GM12892 (cell line): ENCODE measurements around the gene ACSS1.

Experiments
- DNase-seq: peaks from one replicate; pipeline ENCODE4 v3.0.0; 2011; ENCODE audit not compliant: insufficient read length
- FAIRE-seq: peaks from 2 replicates; lab custom pipeline; 2011; peaks lifted over from hg19 to GRCh38; lab: Jason Lieb, UNC
- POLR2A ChIP-seq: IDR thresholded peaks from 2 replicates; pipeline ENCODE4 v1.6.1; 2011; ENCODE audit warnings: low read depth, low read length, control low read depth
- POLR2AphosphoS5 ChIP-seq: IDR thresholded peaks from 2 replicates; pipeline ENCODE4 v1.6.1; 2011; ENCODE audit warnings: low read depth, low read length, control low read depth
- TAF1 ChIP-seq: IDR thresholded peaks from 2 replicates; pipeline ENCODE4 v1.6.1; 2011; ENCODE audit warnings: low read depth, mild to moderate bottlenecking, control low read depth, low read length, borderline replicate concordance

The ACSS1 gene

DNA sequence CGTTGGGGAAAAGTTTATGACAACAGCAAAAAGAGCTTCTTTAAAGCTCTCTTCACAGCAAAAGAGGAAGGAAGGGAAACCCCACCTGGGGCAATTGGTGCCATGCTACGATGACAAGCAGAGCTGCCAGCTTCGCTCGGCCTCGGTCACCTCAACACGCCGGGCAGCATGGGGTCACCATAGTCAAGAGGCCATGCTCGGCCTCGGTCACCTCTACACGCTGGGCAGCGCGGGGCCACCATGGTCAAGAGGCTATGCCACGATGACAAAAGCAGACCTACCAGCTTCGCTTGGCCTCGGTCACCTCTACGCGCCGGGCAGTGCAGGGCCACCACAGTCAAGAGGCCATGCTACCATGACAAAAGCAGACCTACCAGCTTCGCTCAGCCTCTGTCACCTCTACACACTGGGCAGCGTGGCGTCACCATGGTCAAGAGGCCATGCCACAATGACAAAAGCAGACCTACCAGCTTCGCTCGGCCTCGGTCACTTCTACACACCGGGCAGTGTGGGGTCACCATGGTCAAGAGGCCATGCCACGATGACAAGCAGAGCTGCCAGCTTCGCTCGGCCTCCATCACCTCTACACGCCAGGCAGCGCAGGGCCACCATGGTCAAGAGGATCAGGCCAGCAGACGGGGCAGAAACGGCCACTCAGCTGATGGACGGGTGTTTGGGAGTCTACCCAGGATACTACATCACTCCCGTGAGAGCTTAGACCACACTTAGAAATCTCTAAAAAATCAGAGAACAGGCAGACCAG lies 77.5 kb downstream of the ACSS1 start:
- DNase-seq (no peak), FAIRE-seq (no peak)
- no peak for TF ChIP-seq TAF1

DNA sequence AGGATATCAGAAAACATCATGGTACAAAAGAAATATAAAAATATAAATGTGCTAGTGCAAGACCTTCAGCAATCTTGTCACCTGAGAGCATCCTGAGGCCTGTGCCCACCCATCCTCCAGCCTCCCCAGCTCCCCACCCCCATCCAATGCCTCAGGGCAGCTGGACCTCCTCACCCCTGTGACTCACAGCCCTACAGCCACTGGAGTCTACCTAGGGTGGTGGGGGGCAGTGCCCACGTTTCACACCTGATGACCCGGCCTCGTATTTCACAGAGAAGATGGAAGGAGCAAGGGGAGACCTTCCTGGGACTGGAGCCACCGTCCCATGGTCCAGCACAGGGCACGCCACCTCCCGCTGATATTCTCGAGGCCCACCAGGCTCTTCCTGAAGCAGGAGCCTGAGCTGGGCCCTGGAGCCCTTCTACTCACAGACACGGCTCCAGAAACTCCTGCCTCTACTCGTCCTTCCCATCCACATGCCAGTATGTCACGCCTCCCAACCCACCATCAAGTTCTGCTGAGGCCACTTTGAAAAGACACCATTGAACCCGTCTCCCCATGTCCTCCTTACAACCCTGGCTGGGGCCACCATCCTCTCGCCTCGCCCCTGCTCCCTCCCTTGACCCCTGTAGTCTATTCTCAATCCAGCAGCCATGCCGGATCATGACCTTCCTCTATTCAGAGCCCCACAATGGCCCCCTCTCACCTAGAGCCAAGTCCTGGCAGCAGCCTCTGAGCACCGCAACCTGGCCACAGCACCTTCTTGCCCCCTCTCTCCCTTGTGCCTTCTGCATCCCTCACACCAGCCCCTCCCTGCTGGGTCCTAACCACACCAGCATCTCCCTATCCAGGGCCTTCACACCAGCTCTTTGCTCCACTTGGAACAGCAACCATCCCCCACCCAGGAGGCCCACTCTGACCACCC lies 78.6 kb downstream of the ACSS1 start:
- DNase-seq (no peak), FAIRE-seq (no peak)
- no peak for TF ChIP-seq POLR2AphosphoS5
- no peak for TF ChIP-seq POLR2A
- no peak for TF ChIP-seq TAF1

DNA sequence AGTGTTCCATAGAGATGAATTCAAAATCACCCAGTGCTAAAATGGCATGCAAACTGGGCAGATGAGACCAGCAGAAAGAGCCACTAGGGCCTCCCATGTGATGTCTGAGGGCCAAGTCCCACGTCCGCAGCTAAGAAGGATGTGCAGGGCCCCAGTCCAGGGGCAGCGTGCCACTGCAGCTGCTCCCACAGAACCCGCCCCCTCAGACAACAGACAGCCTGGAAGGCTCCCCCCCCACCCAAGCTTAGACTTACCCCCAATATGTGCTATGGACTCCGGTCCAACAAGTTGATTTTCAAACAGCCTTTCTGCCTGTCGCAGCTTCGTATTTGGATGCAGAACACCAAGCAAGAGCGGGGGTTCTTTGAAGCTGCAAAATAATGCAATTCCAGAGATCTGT lies 79.4 kb downstream of the ACSS1 start:
- FAIRE-seq: no peak
- DNase-seq: no peak
- TF ChIP-seq POLR2A (no peak), TAF1 (no peak), POLR2AphosphoS5 (no peak)

DNA sequence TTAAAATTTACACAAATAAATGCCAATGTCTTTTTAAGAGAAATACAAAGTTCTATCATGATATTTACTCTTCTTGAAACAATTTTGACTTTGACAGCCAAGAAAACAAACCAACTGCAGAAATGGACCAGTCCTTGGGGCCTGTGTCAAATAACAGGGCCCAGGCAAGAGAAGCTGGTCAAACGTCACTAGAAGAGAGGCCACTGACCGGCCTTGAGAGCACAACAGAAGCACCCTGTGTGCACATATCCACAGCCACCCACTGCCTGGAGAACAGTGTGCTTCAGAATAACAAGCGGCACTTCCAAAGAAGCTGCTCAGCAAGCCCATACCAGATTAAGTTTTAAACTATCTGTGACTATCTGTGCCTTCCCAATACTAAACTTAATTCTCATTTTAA lies 80.1 kb downstream of the ACSS1 start:
- FAIRE-seq (no peak), DNase-seq (no peak)
- TF ChIP-seq POLR2AphosphoS5: no peak
- TF ChIP-seq POLR2A: no peak
- no peak for TF ChIP-seq TAF1

DNA sequence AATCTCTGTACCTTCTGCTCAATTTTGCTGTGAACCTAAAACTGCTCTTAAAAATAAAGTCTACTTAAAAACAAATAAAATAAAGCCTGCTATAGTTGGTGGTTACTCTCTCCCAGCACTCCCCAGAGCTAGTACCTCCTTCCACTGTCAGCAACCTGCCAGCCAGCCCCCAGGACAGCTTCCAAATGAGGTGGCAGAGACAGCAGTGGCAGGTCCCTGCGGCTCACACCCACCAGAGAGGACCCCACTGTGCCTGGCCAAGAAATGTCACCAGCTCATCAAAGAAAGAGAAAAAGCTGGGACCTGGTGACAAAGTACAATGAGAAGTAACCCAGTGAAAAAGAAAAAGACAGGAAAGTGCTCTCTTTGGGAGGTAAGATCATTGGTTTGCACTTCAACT lies 80.6 kb downstream of the ACSS1 start:
- TF ChIP-seq TAF1: no peak
- no peak for TF ChIP-seq POLR2AphosphoS5
- no peak for TF ChIP-seq POLR2A
- no peak for FAIRE-seq
- DNase-seq: no peak

DNA sequence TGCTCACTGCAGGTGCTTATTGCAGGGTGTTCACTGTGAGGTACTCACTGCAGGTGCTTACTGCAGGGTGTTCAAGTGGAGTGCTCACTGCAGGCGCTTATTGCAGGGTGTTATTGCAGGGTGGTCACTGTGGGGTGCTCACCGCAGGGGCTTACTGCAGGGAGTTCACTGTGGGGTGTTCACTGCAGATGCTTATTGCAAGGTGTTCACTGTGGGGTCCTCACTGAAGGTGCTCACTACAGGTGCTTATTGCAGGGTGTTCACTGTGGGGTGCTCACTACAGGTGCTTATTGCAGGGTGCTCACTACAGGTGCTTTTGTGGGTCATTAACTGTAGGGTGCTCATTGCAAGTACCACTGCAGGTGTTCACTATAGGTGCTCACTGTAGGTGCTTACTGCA lies 85.6 kb downstream of the ACSS1 start:
- DNase-seq (no peak), FAIRE-seq (no peak)

GRCh38 chr20:24971376-24972101 lies 86.4 kb downstream of the ACSS1 start:
- TF ChIP-seq POLR2A (no peak), POLR2AphosphoS5 (no peak), TAF1 (no peak)
- no peak for FAIRE-seq
- no peak for DNase-seq

More for the DNA sequence above, 85.6 kb downstream of the ACSS1 start:
- TF ChIP-seq POLR2AphosphoS5 (no peak), TAF1 (no peak), POLR2A (no peak)

DNA sequence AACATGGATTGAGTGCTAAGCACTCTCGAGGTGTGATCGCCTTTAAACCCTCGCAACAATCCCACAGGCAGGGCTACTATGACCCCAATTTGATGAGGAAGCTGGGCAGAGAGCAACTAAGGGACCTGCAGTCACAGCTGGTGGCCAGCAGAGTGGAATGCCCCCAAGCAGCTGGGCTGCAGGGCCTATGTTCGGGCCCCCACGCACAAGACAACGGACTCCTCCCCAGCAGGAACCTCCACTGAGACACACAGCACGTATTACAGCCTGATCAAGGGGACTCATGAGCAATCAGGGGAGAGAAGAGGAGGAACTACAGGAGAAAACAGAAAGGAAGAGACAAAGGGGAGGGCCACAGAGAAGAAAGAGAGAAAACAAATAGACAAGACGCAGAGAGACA lies 87.2 kb downstream of the ACSS1 start:
- TF ChIP-seq TAF1 (no peak), POLR2AphosphoS5 (no peak), POLR2A (no peak)
- DNase-seq: no peak
- no peak for FAIRE-seq

DNA sequence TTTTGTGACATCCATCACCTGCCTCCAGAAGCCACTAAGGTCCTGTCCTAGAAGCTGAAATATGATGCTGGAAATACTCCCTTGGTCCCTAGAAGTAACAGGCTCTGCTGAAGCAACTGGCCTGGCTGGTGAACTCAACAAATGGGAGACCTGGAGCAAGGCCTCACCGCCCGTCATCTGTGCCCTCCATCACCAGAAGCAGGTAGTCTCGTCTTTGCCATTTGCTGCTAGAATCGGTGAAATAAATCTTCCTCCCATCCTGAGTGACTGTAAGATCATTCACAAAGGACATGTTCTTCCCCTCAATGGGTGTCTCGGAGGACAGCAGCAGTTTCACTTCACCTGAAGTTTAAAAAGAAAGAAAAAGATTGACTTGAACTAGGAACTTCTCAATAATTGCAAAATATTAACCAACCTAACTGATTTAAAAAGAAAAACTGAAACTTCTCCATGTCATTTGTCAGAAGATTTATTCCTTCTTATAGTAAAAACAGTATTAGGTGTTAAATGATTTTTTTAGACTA lies 87.8 kb downstream of the ACSS1 start:
- DNase-seq (no peak), FAIRE-seq (no peak)
- TF ChIP-seq TAF1 (no peak), POLR2A (no peak), POLR2AphosphoS5 (no peak)

DNA sequence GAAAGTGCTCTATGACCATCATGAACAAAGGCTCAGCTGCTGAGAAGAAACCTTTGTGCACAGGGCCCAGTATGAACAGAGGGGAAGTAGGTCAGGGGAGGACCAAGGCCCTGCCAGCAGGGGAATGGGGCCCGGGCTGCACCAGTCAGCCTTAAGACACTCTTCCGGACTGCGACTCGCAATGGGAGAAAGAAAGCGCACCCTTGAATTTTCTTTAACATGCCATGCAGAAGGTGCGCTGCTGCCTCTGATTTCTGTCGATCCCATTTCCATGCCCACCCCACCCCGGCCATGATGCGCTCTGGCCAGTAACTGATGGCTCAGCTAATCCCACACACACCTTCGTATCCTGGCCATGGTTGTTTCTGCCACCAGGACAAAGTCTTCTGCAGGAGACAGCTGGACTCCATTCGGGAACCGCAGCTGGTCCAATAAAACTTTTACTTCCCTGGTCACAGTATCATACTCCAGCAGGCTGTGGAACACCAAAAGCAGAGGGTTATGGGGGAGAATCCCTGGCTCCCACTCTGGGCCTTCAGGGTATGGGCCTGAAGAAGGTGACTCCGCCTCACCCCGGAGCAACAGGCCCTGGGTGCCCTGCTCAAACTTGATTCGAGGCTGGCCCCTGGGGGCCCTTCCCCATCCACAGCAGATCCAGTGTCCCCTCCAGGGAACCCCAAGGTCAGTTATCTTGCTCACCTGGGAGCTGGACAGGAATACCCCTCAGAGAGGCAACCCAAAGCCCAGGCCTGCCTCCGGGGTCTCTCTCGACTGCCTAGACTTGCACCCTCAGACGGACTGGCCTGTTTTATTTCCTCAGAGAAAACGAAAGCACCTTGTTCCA lies 88.5 kb downstream of the ACSS1 start:
- FAIRE-seq: no peak
- TF ChIP-seq POLR2A: no peak
- TF ChIP-seq TAF1: no peak
- TF ChIP-seq POLR2AphosphoS5: no peak

More for the DNA sequence above, 88.5 kb downstream of the ACSS1 start:
- DNase-seq: no peak
